Peyer's patch (tissue), 4 donors: ENCODE measurements around the gene F11R. TPM values are rescaled to one million over a fixed set of nuclear protein-coding genes. Genes with fewer than 3 reads are reported as not detected.

Source experiments
- DNase-seq, 3 donors: peaks; one replicate each; pipeline ENCODE4 v3.0.0-alpha.2; 2017 to 2019
- H3K27ac ChIP-seq, 4 donors: fragments of 200-600 bp; sonication (generic); one replicate each; pipeline ENCODE4 v1.5.1; 2016 to 2019
- H3K27me3 ChIP-seq, 2 donors: fragments of 200-600 bp; sonication (generic); one replicate each; pipeline ENCODE4 v1.5.1; 2019
- H3K36me3 ChIP-seq, 3 donors: fragments of 200-600 bp; sonication (generic); one replicate each; pipeline ENCODE4 v1.5.1; 2016 to 2019
- H3K4me1 ChIP-seq, 4 donors: fragments of 200-600 bp; sonication (generic); one replicate each; pipeline ENCODE4 v1.5.1; 2016 to 2019
- H3K4me3 ChIP-seq, 4 donors: fragments of 200-600 bp; sonication (generic); 1 replicate in 3 of 4; 2 replicates in 1 of 4; pipeline ENCODE4 v1.5.1; 2016 to 2019; ENCODE audit warnings: mild to moderate bottlenecking in 1 of 4
- H3K9me3 ChIP-seq, 4 donors: fragments of 200-600 bp; sonication (generic); one replicate each; pipeline ENCODE4 v1.5.1; 2016 to 2019; ENCODE audit warnings: mild to moderate bottlenecking in 1 of 4
- CTCF ChIP-seq, 6 experiments: fragments of 450-650 bp in 4 of 6; fragments of 200-600 bp in 2 of 6; sonication (generic) in 1 of 6; IDR thresholded peaks; one replicate each; pipeline ENCODE4 v1.5.1; 2017 to 2019; ENCODE audit warnings: antibody characterized with exemption in 6 of 6, mild to moderate bottlenecking in 3 of 6, moderate library complexity in 1 of 6
- POLR2A ChIP-seq, 2 donors: fragments of 450-650 bp; IDR thresholded peaks; one replicate each; pipeline ENCODE4 v1.5.1; 2017; ENCODE audit warnings: antibody characterized with exemption in 2 of 2, mild to moderate bottlenecking in 2 of 2, moderate library complexity in 2 of 2
- total RNA-seq, 4 donors: library from RNA; depleted of rRNA; stranded (reverse); fragments of >200 nt; gene quantifications; one replicate each; pipeline ENCODE4 v1.1.0, GENCODE V29; 2016

The F11R gene
- total RNA-seq, 4 donors from 2014 or later, result 28.9 to 138 (median 110) TPM

- TF ChIP-seq CTCF (IDR thresholded peaks at IDR 0.05), result no peak
- no peak for TF ChIP-seq POLR2A (IDR thresholded peaks at IDR 0.05)
- H3K27me3 ChIP-seq, result no peaks in the 10 kb centered on the region
- H3K4me1 ChIP-seq, result no peaks in the 10 kb centered on the region
- H3K36me3 ChIP-seq, result no peaks in the 10 kb centered on the region
- peaks cover 0 to 4% (median 0%) of the 10 kb centered on the region in 4 donors for H3K9me3 ChIP-seq
- no peak overlapping the region for H3K4me3 ChIP-seq
- H3K27ac ChIP-seq, result no peak overlapping the region
- DNase-seq, result no peak
Observed at GRCh38 chr1:160987359-160988050, 33.4 kb downstream of the F11R start.

DNA sequence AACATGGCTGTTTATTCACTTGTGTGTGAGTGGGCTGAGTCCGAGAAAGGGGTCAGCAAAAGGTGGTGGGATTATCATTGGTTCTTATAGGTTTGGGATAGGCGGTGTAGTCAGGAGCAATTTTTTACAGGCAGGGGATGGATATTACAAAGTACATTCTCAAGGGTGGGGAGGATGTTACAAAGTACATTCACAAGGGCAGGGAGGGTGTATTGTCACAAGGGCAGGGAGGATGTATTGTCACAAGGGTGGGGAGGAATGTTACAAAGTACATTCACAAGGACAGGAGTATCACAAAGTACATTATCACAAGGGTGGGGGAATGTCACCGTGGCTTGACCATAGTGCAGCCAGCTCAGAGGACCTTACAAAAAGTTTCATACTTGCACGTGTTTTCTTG is 35.2 kb downstream of the F11R start:
- peaks cover 0 to 9% (median 3%) of the 10 kb centered on the region in 4 donors for H3K4me1 ChIP-seq
- H3K27me3 ChIP-seq, result no peaks in the 10 kb centered on the region
- H3K9me3 ChIP-seq, result peaks cover 0 to 4% (median 0%) of the 10 kb centered on the region in 4 donors
- TF ChIP-seq CTCF (IDR thresholded peaks at IDR 0.05) (no peak), POLR2A (IDR thresholded peaks at IDR 0.05) (no peak)
- no peak overlapping the region for H3K4me3 ChIP-seq
- no peak for DNase-seq
- H3K36me3 ChIP-seq, result no peaks in the 10 kb centered on the region
- no peak overlapping the region for H3K27ac ChIP-seq

DNA sequence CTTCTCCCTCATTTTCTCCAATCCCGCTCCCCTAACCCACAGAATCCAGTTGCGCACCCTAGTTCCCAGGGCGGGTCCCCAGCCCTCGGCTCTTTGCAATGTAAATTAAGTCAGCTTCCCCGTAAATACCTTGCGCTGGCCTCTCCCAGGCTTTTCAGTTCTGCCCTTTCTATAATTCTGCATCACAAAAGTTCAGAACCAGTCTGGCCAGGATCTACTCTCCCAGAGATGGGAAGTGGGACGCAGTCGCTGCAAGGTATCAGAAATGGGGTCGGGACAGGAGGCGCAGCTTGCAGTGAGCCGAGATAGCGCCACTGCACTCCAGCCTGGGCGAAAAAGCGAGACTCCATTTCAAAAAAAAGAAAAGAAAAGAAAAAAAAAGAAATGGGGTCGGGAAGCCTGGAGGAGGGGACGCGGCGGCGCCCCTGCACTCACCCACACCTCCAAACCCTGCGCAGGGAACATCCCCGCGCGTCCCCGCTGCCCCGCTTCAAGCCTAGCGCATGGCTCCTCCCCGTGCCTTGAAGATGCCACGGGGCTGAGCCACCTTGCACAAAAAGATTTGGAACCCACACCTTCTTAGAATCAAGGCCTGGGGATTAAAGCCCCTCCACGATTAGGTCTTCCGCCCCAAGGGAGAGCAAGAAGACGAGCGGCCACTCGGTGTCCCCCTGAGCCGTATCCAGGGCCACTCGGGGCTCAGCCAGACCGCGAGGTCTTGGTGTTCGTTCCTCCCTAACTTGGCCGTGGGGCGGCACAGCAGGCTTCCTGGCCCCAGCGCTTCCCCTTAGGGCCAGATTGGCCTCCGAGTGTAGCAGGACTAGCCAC is 39.2 kb downstream of the F11R start:
- H3K9me3 ChIP-seq, result peaks cover 0 to 4% (median 0%) of the 10 kb centered on the region in 4 donors
- H3K36me3 ChIP-seq, result no peaks in the 10 kb centered on the region
- H3K4me3 ChIP-seq, result no peak overlapping the region
- TF ChIP-seq POLR2A (IDR thresholded peaks at IDR 0.05) (no peak), CTCF (IDR thresholded peaks at IDR 0.05) (no peak)
- peaks cover 0 to 9% (median 3%) of the 10 kb centered on the region in 4 donors for H3K4me1 ChIP-seq
- H3K27ac ChIP-seq, result no peak overlapping the region
- no peaks in the 10 kb centered on the region for H3K27me3 ChIP-seq
- DNase-seq, result no peak

GRCh38 chr1:160979286-160979685 is 41.7 kb downstream of the F11R start:
- Histone ChIP-seq H3K36me3 (no peaks in the 10 kb centered on the region), H3K9me3 (no peaks in the 10 kb centered on the region), H3K27ac (no peak overlapping the region), H3K4me1 (peaks cover 0 to 9% (median 3%) of the 10 kb centered on the region in 4 donors), H3K4me3 (no peak overlapping the region), H3K27me3 (no peaks in the 10 kb centered on the region)
- TF ChIP-seq POLR2A (IDR thresholded peaks at IDR 0.05) (no peak), CTCF (IDR thresholded peaks at IDR 0.05) (no peak)
- no peak for DNase-seq

DNA sequence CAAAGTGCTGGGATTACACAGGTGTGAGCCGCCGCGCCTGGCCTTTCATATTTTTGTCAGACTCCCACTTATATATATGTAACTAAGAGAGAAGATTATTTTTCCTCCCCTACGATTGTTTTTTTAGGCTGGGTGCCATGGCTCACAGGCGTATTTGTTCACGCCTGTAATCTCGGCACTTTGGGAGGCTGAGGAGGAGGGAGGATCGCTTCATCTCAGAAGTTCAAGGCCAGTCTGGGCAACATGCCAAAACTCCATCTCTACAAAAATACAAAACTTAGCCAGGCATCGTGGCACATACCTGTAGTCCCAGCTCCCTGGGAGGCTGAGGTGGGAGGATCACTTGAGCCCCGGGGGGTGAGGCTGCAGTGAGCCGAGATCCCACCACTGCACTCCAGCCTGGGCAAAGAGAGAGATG is 42.4 kb downstream of the F11R start:
- Histone ChIP-seq H3K4me3 (no peak overlapping the region), H3K36me3 (no peaks in the 10 kb centered on the region), H3K27ac (no peak overlapping the region), H3K4me1 (peaks cover 0 to 9% (median 3%) of the 10 kb centered on the region in 4 donors), H3K9me3 (no peaks in the 10 kb centered on the region), H3K27me3 (no peaks in the 10 kb centered on the region)
- TF ChIP-seq POLR2A (IDR thresholded peaks at IDR 0.05) (no peak), CTCF (IDR thresholded peaks at IDR 0.05) (no peak)
- no peak for DNase-seq
